GM12875 (cell line): ENCODE data around the gene NALF2.

ENCODE experiments used
- H3K4me3 ChIP-seq: one replicate; pipeline ENCODE4 v1.5.1; 2011; ENCODE audit warnings: low read depth, low read length, control low read depth
- TF ChIP-seq, protein P1 (sequence below): IDR thresholded peaks from 2 replicates; pipeline ENCODE4 v1.5.1; 2011; ENCODE audit warnings: low read depth, mild to moderate bottlenecking, control low read depth, inconsistent platforms, low read length, moderate library complexity, borderline replicate concordance; ENCODE audit not compliant: insufficient read depth

NALF2 gene

DNA sequence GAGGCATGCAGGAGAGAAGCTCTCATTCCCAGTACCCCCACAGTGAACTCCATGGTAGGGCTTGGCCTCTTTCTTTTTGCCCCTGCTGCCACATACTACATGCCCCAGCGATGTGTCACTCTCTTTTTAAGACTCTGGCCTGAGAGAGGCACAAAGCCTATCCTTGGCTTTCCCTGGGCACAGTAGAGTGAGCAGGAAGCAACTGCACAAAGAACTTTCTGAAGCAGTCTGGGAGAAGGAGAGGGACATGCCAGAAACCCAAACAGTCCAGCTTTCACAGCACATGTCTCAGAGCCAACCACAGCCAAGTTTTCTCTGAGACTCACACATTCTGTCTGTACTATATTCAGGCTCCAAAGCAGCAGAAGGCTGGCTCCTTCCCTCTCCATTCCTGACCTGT lies 7.9 kb upstream of the NALF2 start:
- TF ChIP-seq, protein P1, sequence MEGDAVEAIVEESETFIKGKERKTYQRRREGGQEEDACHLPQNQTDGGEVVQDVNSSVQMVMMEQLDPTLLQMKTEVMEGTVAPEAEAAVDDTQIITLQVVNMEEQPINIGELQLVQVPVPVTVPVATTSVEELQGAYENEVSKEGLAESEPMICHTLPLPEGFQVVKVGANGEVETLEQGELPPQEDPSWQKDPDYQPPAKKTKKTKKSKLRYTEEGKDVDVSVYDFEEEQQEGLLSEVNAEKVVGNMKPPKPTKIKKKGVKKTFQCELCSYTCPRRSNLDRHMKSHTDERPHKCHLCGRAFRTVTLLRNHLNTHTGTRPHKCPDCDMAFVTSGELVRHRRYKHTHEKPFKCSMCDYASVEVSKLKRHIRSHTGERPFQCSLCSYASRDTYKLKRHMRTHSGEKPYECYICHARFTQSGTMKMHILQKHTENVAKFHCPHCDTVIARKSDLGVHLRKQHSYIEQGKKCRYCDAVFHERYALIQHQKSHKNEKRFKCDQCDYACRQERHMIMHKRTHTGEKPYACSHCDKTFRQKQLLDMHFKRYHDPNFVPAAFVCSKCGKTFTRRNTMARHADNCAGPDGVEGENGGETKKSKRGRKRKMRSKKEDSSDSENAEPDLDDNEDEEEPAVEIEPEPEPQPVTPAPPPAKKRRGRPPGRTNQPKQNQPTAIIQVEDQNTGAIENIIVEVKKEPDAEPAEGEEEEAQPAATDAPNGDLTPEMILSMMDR: no peak

DNA sequence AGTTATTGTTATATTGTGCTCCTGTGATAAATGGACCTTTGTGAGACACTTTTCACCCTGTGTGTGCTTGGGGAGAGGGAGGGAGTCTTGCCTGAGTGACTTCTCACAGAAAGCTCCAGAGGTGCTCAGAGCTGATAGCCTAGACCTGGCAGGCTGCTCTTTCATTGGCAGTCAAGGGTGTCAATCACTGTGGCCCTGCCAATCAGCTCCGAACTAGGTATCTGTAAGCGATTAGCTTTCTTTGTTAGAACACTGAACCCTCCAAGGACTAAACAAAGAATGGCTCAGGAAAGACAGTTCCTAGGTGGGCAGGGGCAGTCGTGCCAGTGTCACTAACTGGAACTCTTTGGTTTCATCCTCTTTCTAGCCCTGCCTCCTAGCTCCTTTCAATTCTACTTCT lies 2.7 kb upstream of the NALF2 start:
- TF ChIP-seq, protein P1: no peak
- H3K4me3 ChIP-seq: no peak overlapping the region

More for the DNA sequence above, 7.9 kb upstream of the NALF2 start:
- H3K4me3 ChIP-seq: no peak overlapping the region

DNA sequence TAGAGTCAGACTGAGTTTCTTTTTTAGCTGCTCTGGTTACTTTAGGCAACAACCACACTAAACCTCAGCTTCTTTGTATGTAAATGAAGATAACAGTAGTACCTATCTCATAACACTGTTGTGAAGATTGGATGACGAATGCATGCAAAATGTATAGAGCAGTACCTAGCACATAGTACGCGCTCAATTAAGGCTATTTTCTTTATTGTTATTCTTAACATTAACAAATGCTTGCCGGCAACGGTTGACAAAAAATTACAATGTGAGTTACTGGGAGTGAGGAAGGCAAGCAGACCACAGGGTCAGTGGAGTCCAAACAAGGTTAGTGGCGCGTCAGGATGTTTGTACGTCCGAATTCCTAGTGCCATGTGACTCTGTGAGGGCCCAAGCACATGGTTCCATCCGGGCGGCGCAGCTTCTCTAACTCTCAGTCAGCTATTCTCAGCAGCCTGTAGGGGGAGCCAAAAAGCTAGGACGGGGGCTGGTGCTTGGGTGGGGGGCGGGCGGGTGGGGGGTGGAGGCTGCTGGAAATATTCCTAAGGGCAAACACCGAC lies 821 bp upstream of the NALF2 start:
- TF ChIP-seq, protein P1: no peak
- no peak overlapping the region for H3K4me3 ChIP-seq

DNA sequence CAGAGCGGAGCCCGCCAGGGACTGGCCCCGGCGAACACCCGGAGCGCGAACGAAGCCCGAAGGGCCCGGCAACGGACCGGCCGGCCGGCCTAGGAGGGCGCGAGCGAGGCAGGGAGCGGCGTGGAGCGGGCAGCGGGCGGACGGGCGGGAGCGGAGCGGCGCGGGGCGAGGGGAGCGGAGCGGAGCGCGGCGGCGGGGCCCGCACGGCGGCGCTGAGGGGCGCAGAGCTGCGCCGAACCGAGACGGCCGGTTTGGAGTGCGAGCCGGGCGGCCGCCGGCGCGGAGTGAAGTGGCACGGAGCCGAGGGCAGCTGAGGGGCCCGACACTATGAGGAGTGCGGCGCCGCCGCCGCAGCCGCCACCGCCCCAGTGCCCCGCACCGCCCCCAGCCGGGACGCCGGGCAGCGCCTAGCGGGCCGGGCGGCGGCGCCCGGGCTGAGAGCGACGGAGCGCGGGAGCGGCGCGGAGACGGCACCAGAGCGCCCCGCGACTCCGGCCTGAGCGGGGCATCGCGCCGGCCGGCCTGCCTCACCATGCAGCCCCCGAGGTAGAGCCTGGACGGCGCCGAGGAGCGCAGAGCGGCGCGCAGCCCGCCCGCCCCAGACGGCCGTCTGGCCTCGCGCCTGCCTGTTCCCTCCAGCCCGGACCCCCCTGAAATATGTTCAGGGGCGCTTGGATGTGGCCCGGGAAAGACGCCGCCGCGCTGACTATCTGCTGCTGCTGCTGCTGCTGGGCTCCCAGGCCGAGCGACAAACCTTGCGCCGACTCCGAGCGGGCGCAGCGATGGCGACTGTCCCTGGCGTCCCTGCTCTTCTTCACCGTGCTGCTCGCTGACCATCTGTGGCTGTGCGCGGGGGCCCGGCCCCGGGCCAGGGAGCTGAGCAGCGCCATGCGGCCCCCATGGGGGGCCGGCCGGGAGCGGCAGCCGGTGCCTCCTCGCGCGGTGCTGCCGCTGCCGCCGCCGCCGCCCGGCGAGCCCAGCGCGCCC lies 793 bp downstream of the NALF2 start:
- no peak overlapping the region for H3K4me3 ChIP-seq
- TF ChIP-seq, protein P1: no peak

DNA sequence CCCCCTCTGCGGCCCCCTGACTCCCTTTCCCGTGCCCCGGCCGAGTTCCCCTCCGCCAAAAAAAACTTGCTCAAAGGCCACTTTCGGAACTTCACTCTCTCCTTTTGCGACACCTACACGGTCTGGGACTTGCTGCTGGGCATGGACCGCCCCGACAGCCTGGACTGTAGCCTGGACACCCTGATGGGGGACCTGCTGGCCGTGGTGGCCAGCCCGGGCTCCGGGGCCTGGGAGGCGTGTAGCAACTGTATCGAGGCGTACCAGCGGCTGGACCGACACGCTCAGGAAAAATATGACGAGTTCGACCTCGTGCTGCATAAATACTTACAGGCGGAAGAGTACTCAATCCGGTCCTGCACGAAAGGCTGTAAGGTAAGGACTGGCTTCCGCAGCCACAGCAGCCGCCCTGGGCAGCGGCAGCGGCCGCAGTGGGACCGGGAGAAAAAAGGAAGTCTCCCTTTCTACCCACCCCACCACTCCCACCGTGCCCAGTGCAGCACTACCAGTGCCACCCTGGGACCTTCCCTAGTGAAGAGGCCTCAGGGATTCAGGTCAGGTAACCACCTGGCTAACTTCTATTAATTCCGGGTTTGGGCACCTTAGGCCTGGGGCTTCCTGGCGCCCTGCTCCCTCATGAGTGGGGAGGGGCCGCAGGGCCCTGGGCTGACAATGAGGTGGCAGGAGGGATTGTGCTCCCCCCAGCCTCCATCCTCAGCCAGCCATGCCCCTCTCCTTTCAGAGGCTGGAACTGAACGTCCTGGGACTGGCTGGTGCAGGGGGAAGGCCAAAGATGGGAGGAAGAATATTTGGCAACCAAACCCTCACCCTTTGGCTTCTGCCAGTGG lies 1.9 kb downstream of the NALF2 start:
- no peak overlapping the region for H3K4me3 ChIP-seq
- TF ChIP-seq, protein P1: no peak

DNA sequence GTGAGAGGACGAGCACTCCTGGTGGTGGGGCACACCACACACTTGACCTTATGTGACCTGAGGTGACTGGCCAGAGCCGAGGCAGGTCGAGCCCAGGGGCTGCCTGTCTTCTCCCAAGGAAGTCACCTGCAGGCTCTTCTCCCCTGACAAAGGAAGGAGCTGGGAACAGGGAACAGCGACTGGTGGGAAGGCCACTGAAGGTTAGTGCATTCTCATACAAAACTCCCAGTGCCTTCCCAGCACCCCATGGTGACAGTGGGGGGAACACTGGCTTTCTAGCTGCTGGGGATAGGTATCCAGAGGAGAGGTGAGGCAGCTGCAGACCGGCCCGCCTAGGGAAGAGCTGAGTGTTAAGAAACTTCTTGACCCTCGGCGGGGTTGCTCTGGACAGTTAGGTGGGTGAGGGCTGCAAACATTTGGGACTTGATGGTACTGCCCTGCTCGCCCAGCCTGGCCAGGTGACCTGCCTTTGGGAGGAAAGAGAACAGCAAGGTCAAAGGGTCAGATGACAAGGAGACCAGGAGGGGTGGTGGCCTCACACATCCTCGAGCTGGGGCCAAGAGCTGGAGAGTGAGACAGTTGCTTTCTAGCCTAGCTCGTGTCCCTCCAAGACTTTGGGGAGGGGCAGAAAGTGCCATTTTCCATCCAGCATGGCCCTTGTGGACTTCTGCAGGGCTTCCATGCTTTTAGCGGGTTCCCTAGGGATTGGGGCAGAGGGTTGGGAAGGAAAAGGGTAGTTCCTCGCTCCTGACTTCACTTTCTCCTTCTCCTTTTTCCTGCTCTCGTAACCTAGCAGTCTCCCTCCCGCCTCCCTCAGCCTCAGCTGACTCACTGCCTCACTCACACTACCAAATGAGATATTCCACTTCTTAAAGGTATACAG lies 2.7 kb downstream of the NALF2 start:
- TF ChIP-seq, protein P1: no peak
- H3K4me3 ChIP-seq: no peak overlapping the region
